Erythroblast (primary cell): Measurements from ENCODE around the gene CDC42BPA.
A peak's percentile ranks its signal among the peaks of the same experiment; 100 is the strongest.

Experiments used
- DNase-seq, 2 experiments: peaks; one replicate each; lab custom pipeline; 2025; lab: John Stamatoyannopoulos, UW
- GATA1 ChIP-seq: IDR thresholded peaks from 2 replicates; pipeline ENCODE4 v1.6.1; 2011; ENCODE audit warnings: low read depth, mild to moderate bottlenecking, control low read depth, low read length, moderate library complexity
- POLR2A ChIP-seq: IDR thresholded peaks from 2 replicates; pipeline ENCODE4 v1.6.1; 2011; ENCODE audit warnings: mild to moderate bottlenecking, low read length

Gene CDC42BPA

GRCh38 chr1:227323171-227323966, 5.1 kb upstream of the CDC42BPA start:
- no peak for TF ChIP-seq GATA1
- TF ChIP-seq POLR2A: no peak
- no peak for DNase-seq

GRCh38 chr1:227322376-227322775, 4.1 kb upstream of the CDC42BPA start:
- DNase-seq: no peak
- TF ChIP-seq GATA1 (no peak), POLR2A (no peak)

GRCh38 chr1:227321035-227321434, 2.7 kb upstream of the CDC42BPA start:
- no peak for DNase-seq
- TF ChIP-seq POLR2A (no peak), GATA1 (no peak)

GRCh38 chr1:227320476-227320875, 2.2 kb upstream of the CDC42BPA start:
- DNase-seq: no peak
- no peak for TF ChIP-seq POLR2A

GRCh38 chr1:227318853-227319607, 738 bp upstream of the CDC42BPA start:
- DNase-seq: peak; percentile 35 to 49
- no peak for TF ChIP-seq GATA1
- TF ChIP-seq POLR2A: peak; percentile 12

GRCh38 chr1:227317523-227318015, 723 bp downstream of the CDC42BPA start:
- peak; percentile 68 to 76 for DNase-seq
- TF ChIP-seq GATA1 (no peak), POLR2A (peak; percentile 2)

GRCh38 chr1:227317011-227317451, 1.3 kb downstream of the CDC42BPA start:
- TF ChIP-seq GATA1 (no peak), POLR2A (no peak)
- peak; percentile 64 to 65 for DNase-seq

- TF ChIP-seq POLR2A (no peak), GATA1 (no peak)
- peak in 1 of 2 experiments; percentile 43 for DNase-seq
Observed at GRCh38 chr1:227316456-227316855, 1.8 kb downstream of the CDC42BPA start.

GRCh38 chr1:227315629-227316346, 2.5 kb downstream of the CDC42BPA start:
- no peak for TF ChIP-seq POLR2A
- no peak for TF ChIP-seq GATA1
- peak; percentile 72 to 79 for DNase-seq

- TF ChIP-seq GATA1: no peak
- TF ChIP-seq POLR2A: no peak
- peak; percentile 13 to 51 for DNase-seq
Observed at GRCh38 chr1:227314014-227314848, 4.1 kb downstream of the CDC42BPA start.

- no peak for DNase-seq
- TF ChIP-seq POLR2A: no peak
- no peak for TF ChIP-seq GATA1
Observed at GRCh38 chr1:227312361-227313025, 5.8 kb downstream of the CDC42BPA start.

- DNase-seq: no peak
- no peak for TF ChIP-seq POLR2A
- TF ChIP-seq GATA1: no peak
Observed at GRCh38 chr1:227311389-227312001, 6.8 kb downstream of the CDC42BPA start.
